ENCODE results near the gene POU5F1. TPM values are rescaled to one million over a fixed set of nuclear protein-coding genes. Genes with fewer than 3 reads are reported as not detected.

POU5F1 gene
- total RNA-seq, 1 donor from 2014 or later: 0.76 TPM

GRCh38 chr6:31125586-31126363 is 44.7 kb downstream of the POU5F1 start:
- ATAC-seq: no peak
- no peak for DNase-seq (ENCODE audit: low spot score)
- intact Hi-C loops (cut with DNase I): no loop called here

GRCh38 chr6:31125162-31125561 is 45.3 kb downstream of the POU5F1 start:
- intact Hi-C loops (cut with DNase I): no loop called here
- DNase-seq (ENCODE audit: low spot score): no peak
- no peak for ATAC-seq

GRCh38 chr6:31122791-31123706 is 47.4 kb downstream of the POU5F1 start:
- peak; percentile 85 for ATAC-seq
- peak; percentile 89 for DNase-seq (ENCODE audit: low spot score)
- intact Hi-C loops (cut with DNase I): no loop called here

GRCh38 chr6:31121131-31121790 is 49.2 kb downstream of the POU5F1 start:
- intact Hi-C loops (cut with DNase I): no loop called here
- DNase-seq (ENCODE audit: low spot score) (no peak), ATAC-seq (no peak)

- ATAC-seq: no peak
- intact Hi-C loops (cut with DNase I): no loop called here
- no peak for DNase-seq (ENCODE audit: low spot score)
These were observed 50.1 kb downstream of the POU5F1 start, which contains the start of gene CDSN for GRCh38 chr6:31120151-31120915. Gene CDSN, minus strand, starts transcription at chr6:31120446. Its CDS starts 27 bp downstream, at chr6:31120419.

GRCh38 chr6:31118178-31118577 is 52.3 kb downstream of the POU5F1 start:
- no peak for ATAC-seq
- no peak for DNase-seq (ENCODE audit: low spot score)
- intact Hi-C loops (cut with DNase I): no loop called here

- intact Hi-C loops (cut with DNase I): no loop called here
- peak; percentile 28 for ATAC-seq
- no peak for DNase-seq (ENCODE audit: low spot score)
These were observed 53.7 kb downstream of the POU5F1 start for GRCh38 chr6:31116661-31117385.

GRCh38 chr6:31115941-31116560 is 54.4 kb downstream of the POU5F1 start:
- ATAC-seq: no peak

GRCh38 chr6:31114970-31115849 is 55.3 kb downstream of the POU5F1 start:
- DNase-seq (ENCODE audit: low spot score) (no peak), ATAC-seq (no peak)
- intact Hi-C loops (cut with DNase I): no loop called here

More at GRCh38 chr6:31115941-31116560, 54.4 kb downstream of the POU5F1 start:
- no peak for DNase-seq (ENCODE audit: low spot score)
- intact Hi-C loops (cut with DNase I): no loop called here

- DNase-seq (ENCODE audit: low spot score): no peak
- ATAC-seq: peak; percentile 88
- intact Hi-C loops (cut with DNase I): no loop called here
These were observed 56.0 kb downstream of the POU5F1 start, which contains the start of gene PSORS1C1 for GRCh38 chr6:31114541-31114878. Gene PSORS1C1, plus strand, starts transcription at chr6:31114800. Its CDS starts 14,833 bp downstream, at chr6:31129633.

Other genes with a start within 250 kb of the POU5F1 start
- gene SFTA2, start 238.5 kb downstream of the POU5F1 start, total RNA-seq: 0.76 TPM
- gene MUCL3, start 229.7 kb downstream of the POU5F1 start, total RNA-seq: 0.18 TPM
- 0.18 TPM for gene MUC21, start 187.0 kb downstream of the POU5F1 start, total RNA-seq
- not detected for gene MUC22, start 160.2 kb downstream of the POU5F1 start, total RNA-seq
- not detected for gene C6orf15, start 58.1 kb downstream of the POU5F1 start, total RNA-seq
- 0.62 TPM for gene PSORS1C1, start 55.9 kb downstream of the POU5F1 start, total RNA-seq
- not detected for gene CDSN, start 50.2 kb downstream of the POU5F1 start, total RNA-seq
- not detected for gene PSORS1C2, start 31.6 kb downstream of the POU5F1 start, total RNA-seq
- gene CCHCR1, start 12.9 kb downstream of the POU5F1 start, total RNA-seq: 23.8 TPM
- gene TCF19, start 12.1 kb downstream of the POU5F1 start, total RNA-seq: 5.9 TPM
- 363 TPM for gene HLA-C, start 101.4 kb upstream of the POU5F1 start, total RNA-seq
- gene HLA-B, start 186.5 kb upstream of the POU5F1 start, total RNA-seq: 990 TPM
- 26.5 TPM for gene MICA, start 232.9 kb upstream of the POU5F1 start, total RNA-seq